COLO668 (cell line): ENCODE results near the gene TERT.
"Not testable (repeated sequence)": the region's sequence is repeated elsewhere in the genome, so short reads cannot be mapped to it uniquely, and the experiment has no call there.

Experiments
- DNase-seq: peaks from one replicate; lab custom pipeline; 2025; ENCODE audit not compliant: unreplicated experiment; lab: John Stamatoyannopoulos, UW

TERT gene

DNA sequence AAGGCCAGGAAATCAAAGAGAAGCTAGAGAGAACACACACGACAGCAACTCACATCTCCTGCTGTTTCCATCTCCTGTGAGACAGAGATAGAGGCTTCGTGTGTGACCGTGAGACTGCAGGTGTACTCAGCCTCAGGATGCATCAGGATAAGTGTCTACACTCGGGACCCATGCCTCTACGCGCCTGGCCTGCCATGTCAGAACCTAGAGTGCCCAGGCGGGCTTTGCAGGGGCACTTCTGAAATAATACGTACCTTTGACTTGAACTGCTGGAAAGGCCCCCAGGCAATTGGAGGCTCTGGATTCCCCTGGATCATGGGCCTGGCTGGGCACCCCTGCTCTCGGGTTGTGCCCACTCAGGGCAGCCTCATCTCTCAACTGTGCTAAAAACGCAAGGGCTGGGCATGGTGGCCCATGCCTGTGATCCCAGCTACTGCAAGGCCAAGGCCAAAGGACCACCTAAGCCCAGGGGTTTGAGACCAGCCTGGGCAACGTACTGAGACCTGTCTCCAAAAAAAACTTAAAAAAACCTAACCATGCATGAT lies 37.1 kb upstream of the TERT start:
- DNase-seq, result no peak

DNA sequence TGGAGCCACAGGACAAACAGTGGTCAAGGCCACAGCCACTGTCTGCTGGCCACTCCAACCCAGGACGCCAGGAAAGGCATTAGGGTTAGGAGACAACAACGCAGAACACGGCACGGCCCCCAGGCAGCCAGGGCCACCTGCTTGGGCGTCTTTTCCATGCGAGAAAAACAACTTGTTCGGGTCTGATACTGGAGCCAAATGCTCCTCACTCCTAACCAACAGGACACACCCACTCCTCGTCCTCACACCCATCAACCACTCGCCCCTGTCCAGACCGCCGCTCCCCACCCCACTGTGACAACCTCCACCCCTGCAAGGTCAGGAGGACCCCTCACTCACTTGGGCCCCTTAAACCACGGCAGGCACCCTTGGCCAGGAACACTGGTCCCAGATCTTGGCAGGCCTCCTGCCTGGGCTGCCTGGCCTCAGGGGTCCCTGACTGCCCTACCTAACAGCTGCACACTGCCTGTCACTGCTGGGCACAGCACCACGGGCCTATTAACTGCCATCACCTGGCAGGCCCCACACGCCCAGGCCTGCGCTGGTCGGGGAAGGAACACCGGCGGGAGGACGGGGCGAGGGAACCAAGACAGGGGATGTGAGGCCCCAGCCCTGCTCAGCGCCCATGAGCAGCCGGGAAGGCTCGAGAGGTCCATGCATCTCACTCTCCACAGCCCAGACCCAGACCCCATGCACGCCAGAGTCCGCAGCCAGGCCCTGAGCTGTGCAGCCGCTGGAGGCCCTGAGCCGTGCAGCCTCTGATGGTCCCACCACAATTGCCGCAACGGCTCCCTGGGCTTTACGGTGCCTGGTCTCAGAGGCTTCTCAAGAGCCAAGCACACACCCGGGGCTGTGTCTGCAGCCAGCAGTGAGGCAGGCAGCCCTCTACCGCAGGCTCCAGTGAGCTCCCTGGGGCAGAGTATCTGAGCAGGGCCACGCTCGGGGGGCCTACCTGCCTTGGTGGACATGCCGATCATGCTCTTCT lies 36.3 kb upstream of the TERT start:
- DNase-seq, result no peak

DNA sequence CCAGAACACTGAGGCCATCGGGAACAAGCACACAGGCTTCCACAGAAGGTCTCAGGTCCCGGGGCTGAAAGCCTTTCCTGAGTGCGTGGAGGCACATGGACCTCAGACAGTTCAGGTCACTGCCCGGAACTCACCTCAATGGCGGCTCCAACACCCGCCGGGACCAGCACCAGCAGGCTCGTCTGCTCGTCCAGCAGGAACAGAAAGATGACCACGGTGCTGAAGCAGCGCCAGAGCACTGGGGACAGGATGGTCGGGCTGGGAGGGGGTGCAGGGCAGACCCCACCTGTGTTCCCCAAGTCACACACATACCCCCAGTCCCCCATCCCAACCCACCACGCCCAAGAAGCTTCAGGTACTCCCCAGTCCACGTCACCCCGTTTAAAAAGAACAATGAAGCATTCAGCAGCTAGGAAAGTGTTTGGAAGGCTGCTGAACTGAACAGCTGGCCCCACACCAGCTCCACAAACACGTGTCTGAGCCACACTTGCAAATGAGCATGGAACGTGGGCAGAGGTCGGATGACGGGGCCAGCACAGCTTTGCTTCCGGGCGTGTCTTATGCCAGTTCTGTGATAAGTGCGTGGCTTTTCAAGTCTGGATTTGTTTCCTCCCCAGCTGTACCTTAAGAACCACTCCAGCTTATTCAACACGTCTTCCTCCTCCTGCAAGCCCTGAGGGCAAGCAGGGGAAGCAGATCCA lies 35.4 kb upstream of the TERT start:
- no peak for DNase-seq

GRCh38 chr5:1329111-1329579 lies 34.3 kb upstream of the TERT start:
- DNase-seq, result no peak

DNA sequence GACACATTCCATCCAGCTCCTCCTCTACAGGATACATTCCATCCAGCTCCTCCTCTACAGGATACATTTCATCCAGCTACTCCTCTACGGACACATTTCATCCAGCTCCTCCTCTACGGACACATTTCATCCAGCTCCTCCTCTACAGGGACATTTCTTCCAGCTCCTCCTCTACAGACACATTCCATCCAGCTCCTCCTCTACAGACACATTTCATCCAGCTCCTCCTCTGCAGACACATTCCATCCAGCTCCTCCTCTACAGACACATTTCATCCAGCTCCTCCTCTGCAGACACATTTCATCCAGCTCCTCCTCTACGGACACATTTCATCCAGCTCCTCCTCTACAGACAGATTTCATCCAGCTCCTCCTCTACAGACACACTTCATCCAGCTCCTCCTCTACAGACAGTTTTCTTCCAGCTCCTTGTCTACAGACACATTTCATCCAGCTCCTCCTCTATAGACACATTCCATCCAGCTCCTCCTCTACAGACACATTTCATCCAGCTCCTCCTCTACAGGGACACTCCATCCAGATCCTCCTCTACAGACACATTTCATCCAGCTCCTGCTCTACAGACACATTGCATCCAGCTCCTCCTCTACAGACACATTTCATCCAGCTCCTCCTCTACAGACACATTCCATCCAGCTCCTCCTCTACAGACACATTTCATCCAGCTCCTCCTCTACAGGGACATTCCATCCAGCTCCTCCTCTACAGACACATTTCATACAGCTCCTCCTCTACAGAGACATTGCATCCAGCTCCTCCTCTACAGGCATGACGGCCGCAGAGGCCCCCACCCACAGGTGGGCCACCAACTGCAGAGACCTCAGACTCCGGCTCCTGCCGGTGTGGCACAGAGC lies 33.6 kb upstream of the TERT start:
- not testable (repeated sequence) for DNase-seq

- not testable (repeated sequence) for DNase-seq
Measured at GRCh38 chr5:1326901-1327756, 32.3 kb upstream of the TERT start.

- DNase-seq, result not testable (repeated sequence)
Measured at GRCh38 chr5:1326532-1326875, 31.6 kb upstream of the TERT start.

- no peak for DNase-seq
Measured at GRCh38 chr5:1325870-1326531, 31.1 kb upstream of the TERT start.

DNA sequence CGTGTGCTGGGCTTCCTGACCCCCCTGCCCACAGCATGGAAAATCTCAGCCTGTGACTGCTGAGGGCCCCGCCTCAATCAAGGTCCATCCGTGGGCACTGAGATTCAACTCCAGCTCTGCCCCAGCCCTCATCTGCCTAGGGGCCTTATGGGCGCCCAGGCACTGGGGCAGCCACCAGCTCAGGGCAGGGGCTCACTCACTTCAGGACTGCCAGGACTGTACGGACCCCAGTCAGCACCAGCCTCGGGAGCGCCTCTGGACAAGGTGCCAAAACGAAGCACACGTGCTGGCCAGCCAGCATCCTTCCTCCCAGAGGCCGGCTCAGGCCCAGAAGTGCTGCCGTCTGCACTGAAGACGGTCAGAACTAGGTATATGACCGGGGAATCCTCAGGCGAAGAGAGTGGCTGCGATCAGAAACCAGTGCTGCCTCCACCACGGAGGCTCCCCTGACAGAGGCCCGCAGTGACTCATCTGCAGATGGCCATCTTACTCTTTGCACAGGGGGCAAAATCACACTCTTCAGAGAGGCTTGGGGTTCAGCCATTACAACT lies 30.4 kb upstream of the TERT start:
- DNase-seq, result no peak

DNA sequence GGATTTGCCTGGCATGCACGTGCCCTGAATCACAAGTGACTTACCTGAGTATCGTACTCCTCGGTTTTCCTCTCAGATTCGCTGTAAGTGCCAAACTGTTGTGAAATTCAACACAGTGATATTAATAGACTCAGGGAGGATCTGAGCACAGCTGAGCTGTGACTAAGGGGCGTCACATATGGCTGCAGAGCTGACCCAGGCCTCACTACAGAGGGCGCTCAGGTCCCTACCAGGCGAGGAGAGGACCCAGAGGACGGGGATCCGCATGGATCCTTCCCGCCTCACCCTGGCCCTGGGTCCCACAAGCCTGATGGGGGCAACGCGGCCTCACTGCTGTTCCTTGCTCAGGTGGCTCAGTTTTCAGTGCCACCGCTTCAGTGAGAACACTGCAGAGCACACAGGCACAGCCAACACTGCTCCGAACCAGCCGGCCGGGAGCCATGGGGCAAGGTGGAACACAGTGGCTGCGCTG lies 29.9 kb upstream of the TERT start:
- no peak for DNase-seq

DNA sequence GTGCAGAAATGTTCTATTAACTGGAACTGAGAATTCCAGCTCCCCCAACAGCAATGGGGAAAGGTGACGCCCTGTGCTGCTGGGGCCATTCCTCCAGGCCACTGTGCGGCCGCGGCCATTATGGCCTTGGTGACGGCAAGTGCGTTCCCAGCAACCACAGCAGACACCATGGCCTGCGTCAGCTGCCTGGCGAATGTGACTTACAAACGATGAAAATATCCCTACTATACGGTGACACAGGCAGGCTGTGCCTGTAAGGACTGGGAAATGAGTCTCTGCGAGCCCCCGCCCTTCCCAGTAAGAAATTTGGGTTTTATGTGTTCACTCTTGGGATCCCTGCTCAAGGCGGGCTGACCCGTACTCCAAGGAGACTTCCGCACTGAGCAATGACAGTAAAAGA lies 29.4 kb upstream of the TERT start:
- DNase-seq, result no peak

DNA sequence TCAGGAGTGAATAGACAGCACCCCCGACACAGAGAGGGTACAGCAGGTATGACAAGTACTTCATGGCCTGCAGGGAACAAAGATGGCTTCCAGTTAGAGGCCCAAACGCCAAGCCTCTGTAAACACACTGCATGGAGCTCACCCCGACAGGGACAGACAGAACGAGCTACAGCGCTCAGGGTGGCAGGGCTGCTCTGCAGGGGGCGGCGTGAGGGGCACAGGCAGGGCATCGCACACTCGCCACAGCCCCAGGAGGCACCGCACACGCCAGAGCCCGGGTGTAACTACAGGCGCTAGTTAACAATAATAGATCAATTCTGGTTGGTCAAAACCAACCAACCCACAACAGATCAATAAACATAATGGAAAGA lies 28.9 kb upstream of the TERT start:
- no peak for DNase-seq

DNA sequence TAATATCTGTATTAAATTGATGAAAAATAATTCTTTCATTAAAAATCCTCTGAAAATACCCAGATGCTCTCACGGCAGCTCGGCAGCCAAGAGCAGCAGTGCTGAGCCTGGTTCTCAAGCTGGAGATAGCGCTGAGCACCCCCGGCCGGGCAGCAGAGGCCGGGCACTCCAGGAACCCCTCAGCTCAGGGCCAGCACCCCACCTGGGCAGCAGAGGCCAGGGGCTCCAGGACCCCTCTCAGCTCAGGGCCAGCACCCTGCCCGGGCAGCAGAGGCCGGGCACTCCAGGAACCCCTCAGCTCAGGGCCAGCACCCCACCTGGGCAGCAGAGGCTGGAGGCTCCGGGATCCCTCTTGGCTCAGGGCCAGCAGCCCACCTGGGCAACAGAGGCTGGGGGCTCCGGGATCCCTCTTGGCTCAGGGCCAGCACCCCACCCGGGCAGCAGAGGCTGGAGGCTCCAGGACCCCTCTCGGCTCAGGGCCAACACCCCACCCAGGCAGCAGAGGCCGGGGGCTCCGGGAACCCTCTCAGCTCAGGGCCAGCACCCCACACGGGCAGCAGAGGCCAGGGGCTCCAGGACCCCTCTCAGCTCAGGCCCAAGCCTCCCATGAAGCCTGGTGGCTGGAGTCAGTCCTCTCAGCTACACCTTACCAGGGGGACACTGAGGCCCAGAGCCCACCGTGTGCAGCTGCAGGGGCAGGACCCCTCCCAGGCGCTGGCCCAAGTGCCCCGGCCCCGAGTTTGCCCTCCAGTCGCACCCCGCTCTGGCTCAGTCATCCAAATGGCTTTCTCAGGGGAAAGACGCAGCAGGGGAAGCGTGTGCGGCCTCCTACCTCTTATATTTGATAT lies 28.3 kb upstream of the TERT start:
- DNase-seq, result no peak

- no peak for DNase-seq
Measured at GRCh38 chr5:1322036-1322900, 27.4 kb upstream of the TERT start.

GRCh38 chr5:1321576-1321975 lies 26.7 kb upstream of the TERT start:
- no peak for DNase-seq

GRCh38 chr5:1320436-1321344 lies 25.8 kb upstream of the TERT start:
- no peak for DNase-seq
